Ovary (tissue), 3 donors: ENCODE results near the gene ARHGAP28.

Experiments
- CTCF ChIP-seq, 3 donors: fragments of 450-650 bp in 2 of 3; fragments of 200-600 bp in 1 of 3; IDR thresholded peaks; one replicate each; pipeline versions ENCODE4 v1.5.1 to v1.8.0; 2016 to 2022; ENCODE audit warnings: antibody characterized with exemption in 3 of 3, mild to moderate bottlenecking in 1 of 3
- EP300 ChIP-seq: sonication (generic); formaldehyde crosslinking; IDR thresholded peaks from one replicate; pipeline ENCODE4 v1.6.1; 2017; ENCODE audit warnings: antibody characterized with exemption
- POLR2A ChIP-seq: fragments of 450-650 bp; IDR thresholded peaks from one replicate; pipeline ENCODE4 v1.6.1; 2017; ENCODE audit warnings: antibody characterized with exemption, mild to moderate bottlenecking, moderate library complexity
- donor health status: DM: no; HTN: no; CAD: no.

- TF ChIP-seq CTCF (IDR thresholded peaks at IDR 0.05), result no peak
- no peak for TF ChIP-seq POLR2A
- no peak for TF ChIP-seq EP300
These were observed 90.8 kb downstream of the ARHGAP28 start for GRCh38 chr18:6820314-6820713.
